Esophagus muscularis mucosa (tissue), 3 donors: Measurements from ENCODE around the gene DARS1.
"Not testable (repeated sequence)": the region's sequence is repeated elsewhere in the genome, so short reads cannot be mapped to it uniquely, and the experiment has no call there.

Experiments used
- CTCF ChIP-seq, 3 experiments: fragments of 200-600 bp in 2 of 3; fragments of 450-650 bp in 1 of 3; sonication (generic) in 2 of 3; IDR thresholded peaks; one replicate each; pipeline ENCODE4 v1.5.1; 2017 to 2019; ENCODE audit warnings: antibody characterized with exemption in 3 of 3, mild to moderate bottlenecking in 2 of 3, moderate library complexity in 1 of 3
- EP300 ChIP-seq: sonication (generic); formaldehyde crosslinking; IDR thresholded peaks from one replicate; pipeline ENCODE4 v1.6.1; 2017; ENCODE audit warnings: antibody characterized with exemption

GRCh38 chr2:135888587-135888986, 96.8 kb downstream of the DARS1 start:
- TF ChIP-seq CTCF (IDR thresholded peaks at IDR 0.05); EP300: not testable (repeated sequence)
